GM23338 (cell line): Measurements from ENCODE around the gene HTR1E. TPM values are rescaled to one million over a fixed set of nuclear protein-coding genes. Genes with fewer than 3 reads are reported as not detected.

Source experiments
- ATAC-seq: fragments of 200-7000 bp; cut with Tn5 transposase; 3 replicates; pipeline ENCODE4 v1.9.1; 2020
- DNase-seq: peaks from one replicate; pipeline ENCODE4 v3.0.0-alpha.2; 2015; ENCODE audit warnings: low spot score
- H2AFZ ChIP-seq: fragments of 200-600 bp; sonication (generic); 2 replicates; pipeline ENCODE4 v1.8.0; 2016; ENCODE audit warnings: antibody characterized with exemption, mild to moderate bottlenecking, moderate library complexity
- H3F3A ChIP-seq: fragments of 200-600 bp; sonication (generic); replicated peaks from 2 replicates; pipeline ENCODE4 v1.8.0; 2017; ENCODE audit warnings: antibody characterized with exemption, mixed run types, low read depth
- H3K27ac ChIP-seq: fragments of 200-600 bp; sonication (generic); 2 replicates; pipeline ENCODE4 v1.6.1; 2016; ENCODE audit warnings: low read depth
- H3K27me3 ChIP-seq: fragments of 200-600 bp; sonication (generic); 2 replicates; pipeline ENCODE4 v1.8.0; 2016; ENCODE audit warnings: mild to moderate bottlenecking, mixed run types, moderate library complexity; ENCODE audit not compliant: insufficient read depth
- H3K36me3 ChIP-seq: fragments of 200-600 bp; sonication (generic); 2 replicates; pipeline ENCODE4 v1.8.0; 2016; ENCODE audit warnings: mild to moderate bottlenecking; ENCODE audit not compliant: insufficient read depth
- H3K4me1 ChIP-seq: fragments of 200-600 bp; sonication (generic); 2 replicates; pipeline ENCODE4 v1.8.0; 2016; ENCODE audit warnings: mild to moderate bottlenecking, moderate library complexity; ENCODE audit not compliant: insufficient read depth
- H3K4me2 ChIP-seq: fragments of 200-600 bp; sonication (generic); 2 replicates; pipeline ENCODE4 v1.7.1; 2017; ENCODE audit warnings: mixed run types
- H3K4me3 ChIP-seq: fragments of 200-600 bp; sonication (generic); 2 replicates; pipeline ENCODE4 v1.6.1; 2016; ENCODE audit warnings: mixed run types
- H3K79me2 ChIP-seq: fragments of 200-600 bp; sonication (generic); replicated peaks from 2 replicates; pipeline ENCODE4 v1.8.0; 2017; ENCODE audit warnings: mild to moderate bottlenecking; ENCODE audit not compliant: insufficient read depth
- H3K9me2 ChIP-seq: fragments of 200-600 bp; sonication (generic); 2 replicates; pipeline ENCODE4 v1.8.0; 2017; ENCODE audit not compliant: insufficient read depth
- H4K20me1 ChIP-seq: fragments of 200-600 bp; sonication (generic); replicated peaks from 2 replicates; pipeline ENCODE4 v1.8.0; 2017; ENCODE audit warnings: mild to moderate bottlenecking; ENCODE audit not compliant: insufficient read depth
- H3K27ac Mint-ChIP-seq: 2 replicates; pipeline ENCODE4 v1.8.0; 2020; ENCODE audit warnings: inconsistent platforms, mild to moderate bottlenecking, moderate library complexity, mixed read lengths
- H3K27me3 Mint-ChIP-seq: 3 replicates; pipeline ENCODE4 v1.8.0; 2022; ENCODE audit warnings: low read depth, mild to moderate bottlenecking, moderate library complexity, mixed read lengths, inconsistent platforms; ENCODE audit not compliant: insufficient read depth, poor library complexity
- H3K36me3 Mint-ChIP-seq: 3 replicates; pipeline ENCODE4 v1.8.0; 2021; ENCODE audit warnings: low read depth, mild to moderate bottlenecking, inconsistent platforms, moderate library complexity, mixed read lengths
- H3K4me1 Mint-ChIP-seq: 3 replicates; pipeline ENCODE4 v1.8.0; 2020; ENCODE audit warnings: mild to moderate bottlenecking, inconsistent platforms, mixed read lengths
- H3K4me3 Mint-ChIP-seq: 3 replicates; pipeline ENCODE4 v1.8.0; 2021; ENCODE audit warnings: moderate library complexity, mild to moderate bottlenecking, inconsistent platforms, mixed read lengths
- H3K9me3 Mint-ChIP-seq: 3 replicates; pipeline ENCODE4 v1.8.0; 2020; ENCODE audit warnings: moderate library complexity, mild to moderate bottlenecking, inconsistent platforms, mixed read lengths
- CREB1 ChIP-seq: fragments of 250-450 bp; sonication (Bioruptor Pico); IDR thresholded peaks from 2 replicates; pipeline ENCODE4 v1.5.0; 2020; ENCODE audit warnings: low read depth, mild to moderate bottlenecking, moderate library complexity
- CTCF ChIP-seq, 2 experiments: fragments of 200-600 bp in 1 of 2; sonication (generic) in 1 of 2; conservative IDR thresholded peaks; 2 replicates each; pipeline versions ENCODE4 v1.5.1 to v1.6.1; 2016 to 2017; ENCODE audit warnings: antibody characterized with exemption in 2 of 2, low read depth in 2 of 2, mild to moderate bottlenecking in 2 of 2, moderate library complexity in 1 of 2
- EZH2 ChIP-seq: fragments of 200-600 bp; sonication (generic); IDR thresholded peaks from one replicate; pipeline ENCODE4 v1.8.0; 2017; ENCODE audit warnings: antibody characterized with exemption, mild to moderate bottlenecking, low read depth; ENCODE audit not compliant: unreplicated experiment
- EZH2phosphoT487 ChIP-seq: fragments of 200-600 bp; sonication (generic); IDR thresholded peaks from one replicate; pipeline ENCODE4 v1.8.1; 2018; ENCODE audit warnings: antibody characterized with exemption; ENCODE audit not compliant: unreplicated experiment
- POLR2AphosphoS5 ChIP-seq: IDR thresholded peaks from 2 replicates; pipeline ENCODE4 v1.6.1; 2016; ENCODE audit warnings: antibody characterized with exemption, low read depth
- ZNF331 ChIP-seq: fragments of 250-450 bp; sonication (Bioruptor Pico); IDR thresholded peaks from 2 replicates; pipeline ENCODE4 v1.5.0; 2020; ENCODE audit warnings: low read depth, mild to moderate bottlenecking, moderate library complexity
- ZNF462 ChIP-seq: fragments of 250-450 bp; sonication (Bioruptor Pico); IDR thresholded peaks from 2 replicates; pipeline ENCODE4 v1.5.0; 2020; ENCODE audit warnings: mild to moderate bottlenecking, moderate library complexity
- long read RNA-seq: library from polyadenylated mRNA; unstranded; transcript quantifications from one replicate; pipeline ENCODE4 v2.0.0, GENCODE V29; 2020; ENCODE audit not compliant: unreplicated experiment
- polyA plus RNA-seq: library from polyadenylated mRNA; unstranded; fragments of >200 nt; fragmentation: Nextera tagmentation; extraction: Ambion mirVana; gene quantifications from 2 replicates; pipeline ENCODE4 v1.2.1, GENCODE V29; 2016
- total RNA-seq: library from RNA; depleted of rRNA; stranded (reverse); fragments of >200 nt; shearing (Covaris generic); gene quantifications from 2 replicates; pipeline ENCODE4 v1.2.3, GENCODE V29; 2014; rRNA removed

The HTR1E gene
- total RNA-seq (0.19 TPM in 1 of 2 replicates, not detected in the other), polyA plus RNA-seq (not detected in 2 replicates)
- long read RNA-seq, result 0 reads

DNA sequence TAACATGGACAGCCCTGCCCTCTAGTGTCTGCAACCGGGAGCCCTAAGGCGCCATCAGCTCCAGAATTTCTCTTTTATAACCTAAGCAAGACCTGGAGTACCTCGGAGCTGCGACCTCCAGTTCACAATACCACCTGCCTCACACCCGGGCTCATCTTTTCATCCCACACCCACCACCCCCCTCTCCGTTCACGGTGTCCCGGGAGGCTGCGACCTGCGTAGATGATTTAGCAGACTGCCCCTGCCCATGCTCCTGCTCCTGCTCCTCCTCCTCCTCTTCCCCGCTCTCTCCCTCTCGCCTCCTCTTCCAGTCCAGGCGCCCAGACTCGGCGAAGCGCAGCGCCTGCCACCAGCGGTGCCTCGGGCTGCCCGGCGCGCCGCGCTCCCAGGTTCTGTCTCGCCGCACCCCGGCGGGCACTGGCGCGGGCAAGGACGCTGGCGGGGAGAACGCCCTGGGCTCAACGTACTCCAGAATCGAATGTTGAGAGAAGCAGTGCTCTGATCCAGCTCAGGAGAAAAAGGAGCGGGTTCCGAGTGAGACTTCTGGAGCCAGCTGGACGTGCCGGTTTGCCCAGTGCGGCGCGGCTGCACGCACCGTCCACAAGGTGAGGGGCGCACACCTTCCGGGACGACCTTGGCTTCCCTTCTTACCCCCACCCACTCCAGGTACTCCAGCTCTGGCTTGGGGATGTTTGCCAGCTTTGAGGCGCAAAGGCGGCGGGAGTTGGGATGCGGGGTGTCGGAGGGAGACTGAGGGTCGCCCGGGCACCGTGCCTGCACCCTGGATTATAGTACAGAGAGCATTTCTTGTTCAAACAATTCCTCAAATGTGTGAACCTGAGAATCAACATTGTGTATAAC, at the start of gene HTR1E:
HTR1E (plus strand) TSS at position 310 of the 861 bp plus-strand sequence. CDS start 77,807 bp downstream, outside the sequence.
- Histone ChIP-seq H3K36me3 (no peaks in the 10 kb centered on the region), H4K20me1 (no peaks in the 10 kb centered on the region), H2AFZ (peak within 1 kb of the TSS; percentile 100), H3K9me2 (no peaks in the 10 kb centered on the region), H3K27me3 (peaks cover 31% of the 10 kb centered on the region), H3K4me2 (peak within 1 kb of the TSS; percentile 94), H3K4me3 (peak within 1 kb of the TSS; percentile 77), H3K79me2 (no peaks in the 10 kb centered on the region), H3F3A (no peaks in the 10 kb centered on the region), H3K27ac (no peak within 1 kb of the TSS), H3K4me1 (no peaks in the 10 kb centered on the region; the same call in 1 of the 2 replicates)
- DNase-seq (peak; percentile 56), ATAC-seq (peak; percentile 82)
- H3K36me3 Mint-ChIP-seq, result no peaks in the 10 kb centered on the region
- H3K4me1 Mint-ChIP-seq, result peaks cover 7% of the 10 kb centered on the region; the same call in 2 of the 3 replicates
- no peak within 1 kb of the TSS for H3K27ac Mint-ChIP-seq
- peak within 1 kb of the TSS; percentile 80 for H3K4me3 Mint-ChIP-seq
- peaks cover 24% of the 10 kb centered on the region for H3K27me3 Mint-ChIP-seq
- no peaks in the 10 kb centered on the region for H3K9me3 Mint-ChIP-seq
- TF ChIP-seq CTCF (conservative IDR thresholded peaks at IDR 0.05; ENCODE audit: low read depth in 2 of 2) (peak; percentile 87 to 90), ZNF462 (CRISPR knock-in tag) (no peak), EZH2phosphoT487 (no peak), CREB1 (no peak), ZNF331 (no peak), POLR2AphosphoS5 (no peak), EZH2 (peak; percentile 65)
